Measurements from ENCODE around the gene RNF126. TPM values are rescaled to one million over a fixed set of nuclear protein-coding genes. Genes with fewer than 3 reads are reported as not detected.

RNF126 gene
- polyA plus RNA-seq, 1 experiment, result 2.7 TPM

- POLR2A ChIA-PET, result no interaction called here
- H3K36me3 ChIP-seq (ENCODE audit: control insufficient read depth, insufficient read depth, low read length), result peaks cover 31% of the 10 kb centered on the region
- no peak for TF ChIP-seq CTCF (IDR thresholded peaks at IDR 0.05; ENCODE audit: insufficient read depth, low read depth, low read length)
- CTCF ChIA-PET, result interaction anchor here (1.1 kb wide), 1 partner anchor 16 kb away, joined by 3 read pairs; no protein-coding TSS in a partner anchor
- no peaks in the 10 kb centered on the region for H3K27me3 ChIP-seq (ENCODE audit: control insufficient read depth, insufficient read depth, low read length)
- no peak for DNase-seq (ENCODE audit: low read depth)
- H3K4me3 ChIP-seq (ENCODE audit: low read depth, low read length), result no peak overlapping the region
These were observed 11.7 kb downstream of the RNF126 start for GRCh38 chr19:651114-651818.

GRCh38 chr19:650121-650520 lies 12.9 kb downstream of the RNF126 start:
- no peak for DNase-seq (ENCODE audit: low read depth)
- H3K27me3 ChIP-seq (ENCODE audit: control insufficient read depth, insufficient read depth, low read length), result no peaks in the 10 kb centered on the region
- ChIA-PET CTCF (no interaction called here), POLR2A (no interaction called here)
- H3K36me3 ChIP-seq (ENCODE audit: control insufficient read depth, insufficient read depth, low read length), result peaks cover 34% of the 10 kb centered on the region
- no peak for TF ChIP-seq CTCF (IDR thresholded peaks at IDR 0.05; ENCODE audit: insufficient read depth, low read depth, low read length)
- H3K4me3 ChIP-seq (ENCODE audit: low read depth, low read length), result no peak overlapping the region

GRCh38 chr19:648904-649801 lies 13.9 kb downstream of the RNF126 start:
- no peak for DNase-seq (ENCODE audit: low read depth)
- ChIA-PET CTCF (no interaction called here), POLR2A (no interaction called here)
- H3K27me3 ChIP-seq (ENCODE audit: control insufficient read depth, insufficient read depth, low read length), result no peaks in the 10 kb centered on the region
- no peak for TF ChIP-seq CTCF (IDR thresholded peaks at IDR 0.05; ENCODE audit: insufficient read depth, low read depth, low read length)
- H3K36me3 ChIP-seq (ENCODE audit: control insufficient read depth, insufficient read depth, low read length), result peaks cover 36% of the 10 kb centered on the region
- no peak overlapping the region for H3K4me3 ChIP-seq (ENCODE audit: low read depth, low read length)

- CTCF ChIA-PET, result no interaction called here
- H3K36me3 ChIP-seq (ENCODE audit: control insufficient read depth, insufficient read depth, low read length), result peaks cover 29% of the 10 kb centered on the region
- DNase-seq (ENCODE audit: low read depth), result no peak
- no peak overlapping the region for H3K4me3 ChIP-seq (ENCODE audit: low read depth, low read length)
- TF ChIP-seq CTCF (IDR thresholded peaks at IDR 0.05; ENCODE audit: insufficient read depth, low read depth, low read length), result no peak
- no peaks in the 10 kb centered on the region for H3K27me3 ChIP-seq (ENCODE audit: control insufficient read depth, insufficient read depth, low read length)
- POLR2A ChIA-PET, result no interaction called here
These were observed 14.7 kb downstream of the RNF126 start for GRCh38 chr19:648305-648704.

- no peak for TF ChIP-seq CTCF (IDR thresholded peaks at IDR 0.05; ENCODE audit: insufficient read depth, low read depth, low read length)
- POLR2A ChIA-PET, result no interaction called here
These were observed 15.3 kb downstream of the RNF126 start for GRCh38 chr19:647566-648284.

More at GRCh38 chr19:647566-648284, 15.3 kb downstream of the RNF126 start:
- Histone ChIP-seq H3K27me3 (ENCODE audit: control insufficient read depth, insufficient read depth, low read length) (no peaks in the 10 kb centered on the region), H3K36me3 (ENCODE audit: control insufficient read depth, insufficient read depth, low read length) (peaks cover 28% of the 10 kb centered on the region), H3K4me3 (ENCODE audit: low read depth, low read length) (no peak overlapping the region)
- CTCF ChIA-PET, result no interaction called here
- no peak for DNase-seq (ENCODE audit: low read depth)

Measured in BJ (cell line).